Vagina (tissue), 2 donors: ENCODE measurements around the gene JAM3.

Source experiments
- POLR2A ChIP-seq, 2 donors: fragments of 450-650 bp; IDR thresholded peaks; one replicate each; pipeline ENCODE4 v1.6.1; 2017; ENCODE audit warnings: antibody characterized with exemption in 2 of 2, mild to moderate bottlenecking in 2 of 2, moderate library complexity in 2 of 2
- TF ChIP-seq, protein P1 (sequence below), 3 experiments: fragments of 450-650 bp in 2 of 3; fragments of 200-600 bp in 1 of 3; sonication (generic) in 1 of 3; IDR thresholded peaks; one replicate each; pipeline ENCODE4 v1.5.1; 2017 to 2019; ENCODE audit warnings: antibody characterized with exemption in 3 of 3, mild to moderate bottlenecking in 2 of 3, moderate library complexity in 2 of 3

DNA sequence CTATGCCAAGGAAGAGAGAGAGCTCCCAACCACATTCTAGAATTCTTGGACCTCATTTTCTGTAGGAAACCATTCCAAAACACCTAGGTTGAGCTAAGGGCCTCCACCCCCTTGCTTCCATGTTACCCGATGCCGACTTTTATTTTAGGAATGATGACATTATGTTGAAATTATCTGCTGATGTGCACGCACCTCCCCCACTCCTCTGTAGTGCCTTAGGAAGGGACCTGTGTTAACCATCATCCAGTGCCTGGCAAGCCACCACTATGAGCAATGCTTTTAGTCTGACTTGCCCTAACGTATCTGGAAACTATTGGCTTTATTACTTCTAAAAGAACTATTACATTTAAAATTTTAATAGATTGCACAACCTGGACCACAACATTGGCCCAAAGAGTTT, 112.8 kb downstream of the JAM3 start:
- TF ChIP-seq, protein P1, sequence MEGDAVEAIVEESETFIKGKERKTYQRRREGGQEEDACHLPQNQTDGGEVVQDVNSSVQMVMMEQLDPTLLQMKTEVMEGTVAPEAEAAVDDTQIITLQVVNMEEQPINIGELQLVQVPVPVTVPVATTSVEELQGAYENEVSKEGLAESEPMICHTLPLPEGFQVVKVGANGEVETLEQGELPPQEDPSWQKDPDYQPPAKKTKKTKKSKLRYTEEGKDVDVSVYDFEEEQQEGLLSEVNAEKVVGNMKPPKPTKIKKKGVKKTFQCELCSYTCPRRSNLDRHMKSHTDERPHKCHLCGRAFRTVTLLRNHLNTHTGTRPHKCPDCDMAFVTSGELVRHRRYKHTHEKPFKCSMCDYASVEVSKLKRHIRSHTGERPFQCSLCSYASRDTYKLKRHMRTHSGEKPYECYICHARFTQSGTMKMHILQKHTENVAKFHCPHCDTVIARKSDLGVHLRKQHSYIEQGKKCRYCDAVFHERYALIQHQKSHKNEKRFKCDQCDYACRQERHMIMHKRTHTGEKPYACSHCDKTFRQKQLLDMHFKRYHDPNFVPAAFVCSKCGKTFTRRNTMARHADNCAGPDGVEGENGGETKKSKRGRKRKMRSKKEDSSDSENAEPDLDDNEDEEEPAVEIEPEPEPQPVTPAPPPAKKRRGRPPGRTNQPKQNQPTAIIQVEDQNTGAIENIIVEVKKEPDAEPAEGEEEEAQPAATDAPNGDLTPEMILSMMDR (IDR thresholded peaks at IDR 0.05) = no peak
- no peak for TF ChIP-seq POLR2A (IDR thresholded peaks at IDR 0.05)
